CD4-positive, alpha-beta T cell (primary cell): ENCODE data around the gene KRTAP10-11. TPM values are rescaled to one million over a fixed set of nuclear protein-coding genes. Genes with fewer than 3 reads are reported as not detected.

Experiments
- ATAC-seq: fragments of 200-7000 bp; cut with Tn5 transposase; one replicate; pipeline ENCODE4 v1.10.0; 2022; ENCODE audit warnings: mild to moderate bottlenecking; ENCODE audit not compliant: poor library complexity
- CTCF ChIA-PET: fragments of 350-600 bp; sonication (Branson Sonifier 250); formaldehyde crosslinking; loops from one replicate; lab custom pipeline; 2021; ENCODE audit warnings: antibody characterized with exemption, inconsistent platforms; lab: Charles Lee
- POLR2A ChIA-PET: fragments of 350-600 bp; sonication (Branson Sonifier 250); formaldehyde crosslinking; loops from one replicate; lab custom pipeline; 2021; ENCODE audit warnings: antibody characterized with exemption, inconsistent platforms; lab: Charles Lee
- DNase-seq, 14 experiments: peaks; one replicate each; pipeline ENCODE4 v3.0.0-alpha.2; 2013 to 2020; ENCODE audit warnings: mixed read lengths in 2 of 14
- H3K27ac ChIP-seq, 2 donors: one replicate each; pipeline versions ENCODE4 v1.5.1 to v1.7.0; 2013; ENCODE audit warnings: low read length in 2 of 2, low read depth in 1 of 2, mild to moderate bottlenecking in 1 of 2
- H3K27me3 ChIP-seq, 2 experiments: 1 replicate in 1 of 2; 2 replicates in 1 of 2; pipeline versions ENCODE4 v1.6.1 to v1.7.0; 2013; ENCODE audit warnings: low read length in 2 of 2, control low read depth in 1 of 2, mild to moderate bottlenecking in 1 of 2, moderate library complexity in 1 of 2; ENCODE audit not compliant: insufficient read depth in 2 of 2, control insufficient read depth in 1 of 2
- H3K36me3 ChIP-seq: one replicate; pipeline ENCODE4 v1.6.1; 2013; ENCODE audit warnings: low read length, control low read depth; ENCODE audit not compliant: insufficient read depth
- H3K4me1 ChIP-seq: one replicate; pipeline ENCODE4 v1.6.1; 2013; ENCODE audit warnings: low read length, control low read depth; ENCODE audit not compliant: insufficient read depth
- H3K4me3 ChIP-seq: one replicate; pipeline ENCODE4 v1.5.1; 2013; ENCODE audit warnings: mild to moderate bottlenecking, low read length, moderate library complexity
- H3K9me3 ChIP-seq, 2 experiments: 1 replicate in 1 of 2; 2 replicates in 1 of 2; pipeline versions ENCODE4 v1.6.1 to v1.7.0; 2013; ENCODE audit warnings: low read length in 2 of 2, mild to moderate bottlenecking in 2 of 2, control low read depth in 1 of 2, moderate library complexity in 1 of 2; ENCODE audit not compliant: control insufficient read depth in 1 of 2, insufficient read depth in 1 of 2
- H3K27ac Mint-ChIP-seq: one replicate; pipeline ENCODE4 v1.8.0; 2020; ENCODE audit warnings: mixed read lengths
- H3K27me3 Mint-ChIP-seq: one replicate; pipeline ENCODE4 v1.8.0; 2021; ENCODE audit warnings: mixed read lengths
- H3K36me3 Mint-ChIP-seq: one replicate; pipeline ENCODE4 v1.8.0; 2021; ENCODE audit warnings: low read depth, mixed read lengths
- H3K4me1 Mint-ChIP-seq: one replicate; pipeline ENCODE4 v1.8.0; 2021; ENCODE audit warnings: low read depth, mixed read lengths
- H3K4me3 Mint-ChIP-seq: one replicate; pipeline ENCODE4 v1.8.0; 2020; ENCODE audit warnings: mild to moderate bottlenecking, mixed read lengths
- H3K9me3 Mint-ChIP-seq: one replicate; pipeline ENCODE4 v1.8.0; 2020; ENCODE audit warnings: mixed read lengths
- intact Hi-C, 2 experiments: fragments of 100-400 bp; cut with DNase I in 1 of 2; cut with micrococcal nuclease in 1 of 2; formaldehyde crosslinking; loops; one replicate each; pipeline versions ENCODE4 v1.15.1 to v1.9.0; 2023 to 2025; cut with DNase I, micrococcal nuclease
- total RNA-seq, 174 experiments: library from RNA in 2 of 174; stranded (reverse) in 2 of 174; gene quantifications; one replicate each; pipeline ENCODE4 v1.2.3 and lab custom pipeline; 2021 to 2026
- TF ChIP-seq, protein P1 (sequence below): fragments of 200-600 bp; IDR thresholded peaks from one replicate; pipeline ENCODE4 v1.8.0; 2022; ENCODE audit warnings: antibody characterized with exemption, mild to moderate bottlenecking

The KRTAP10-11 gene
- total RNA-seq, 2 experiments from 2014 or later, result not detected

- ATAC-seq, result no peak
- no peak overlapping the region for H3K4me3 ChIP-seq
- no peaks in the 10 kb centered on the region for H3K4me1 ChIP-seq
- TF ChIP-seq, protein P1, sequence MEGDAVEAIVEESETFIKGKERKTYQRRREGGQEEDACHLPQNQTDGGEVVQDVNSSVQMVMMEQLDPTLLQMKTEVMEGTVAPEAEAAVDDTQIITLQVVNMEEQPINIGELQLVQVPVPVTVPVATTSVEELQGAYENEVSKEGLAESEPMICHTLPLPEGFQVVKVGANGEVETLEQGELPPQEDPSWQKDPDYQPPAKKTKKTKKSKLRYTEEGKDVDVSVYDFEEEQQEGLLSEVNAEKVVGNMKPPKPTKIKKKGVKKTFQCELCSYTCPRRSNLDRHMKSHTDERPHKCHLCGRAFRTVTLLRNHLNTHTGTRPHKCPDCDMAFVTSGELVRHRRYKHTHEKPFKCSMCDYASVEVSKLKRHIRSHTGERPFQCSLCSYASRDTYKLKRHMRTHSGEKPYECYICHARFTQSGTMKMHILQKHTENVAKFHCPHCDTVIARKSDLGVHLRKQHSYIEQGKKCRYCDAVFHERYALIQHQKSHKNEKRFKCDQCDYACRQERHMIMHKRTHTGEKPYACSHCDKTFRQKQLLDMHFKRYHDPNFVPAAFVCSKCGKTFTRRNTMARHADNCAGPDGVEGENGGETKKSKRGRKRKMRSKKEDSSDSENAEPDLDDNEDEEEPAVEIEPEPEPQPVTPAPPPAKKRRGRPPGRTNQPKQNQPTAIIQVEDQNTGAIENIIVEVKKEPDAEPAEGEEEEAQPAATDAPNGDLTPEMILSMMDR, result no peak
- peaks cover 0 to 2% of the 10 kb centered on the region in 2 experiments for H3K27me3 ChIP-seq
- peaks cover 21% of the 10 kb centered on the region in 2 experiments for H3K9me3 ChIP-seq
- no peak for DNase-seq
- intact Hi-C loops, result no loop called here
- no peak overlapping the region for H3K27ac ChIP-seq
- peaks cover 10% of the 10 kb centered on the region for H3K9me3 Mint-ChIP-seq
- CTCF ChIA-PET, result no interaction called here
- no peaks in the 10 kb centered on the region for H3K4me1 Mint-ChIP-seq
- H3K27ac Mint-ChIP-seq, result no peak overlapping the region
- no peaks in the 10 kb centered on the region for H3K36me3 ChIP-seq
- H3K36me3 Mint-ChIP-seq, result peaks cover 5% of the 10 kb centered on the region
- no peak overlapping the region for H3K4me3 Mint-ChIP-seq
- POLR2A ChIA-PET, result no interaction called here
- H3K27me3 Mint-ChIP-seq, result no peaks in the 10 kb centered on the region
Measured at GRCh38 chr21:44640761-44641160, 5.5 kb upstream of the KRTAP10-11 start.

DNA sequence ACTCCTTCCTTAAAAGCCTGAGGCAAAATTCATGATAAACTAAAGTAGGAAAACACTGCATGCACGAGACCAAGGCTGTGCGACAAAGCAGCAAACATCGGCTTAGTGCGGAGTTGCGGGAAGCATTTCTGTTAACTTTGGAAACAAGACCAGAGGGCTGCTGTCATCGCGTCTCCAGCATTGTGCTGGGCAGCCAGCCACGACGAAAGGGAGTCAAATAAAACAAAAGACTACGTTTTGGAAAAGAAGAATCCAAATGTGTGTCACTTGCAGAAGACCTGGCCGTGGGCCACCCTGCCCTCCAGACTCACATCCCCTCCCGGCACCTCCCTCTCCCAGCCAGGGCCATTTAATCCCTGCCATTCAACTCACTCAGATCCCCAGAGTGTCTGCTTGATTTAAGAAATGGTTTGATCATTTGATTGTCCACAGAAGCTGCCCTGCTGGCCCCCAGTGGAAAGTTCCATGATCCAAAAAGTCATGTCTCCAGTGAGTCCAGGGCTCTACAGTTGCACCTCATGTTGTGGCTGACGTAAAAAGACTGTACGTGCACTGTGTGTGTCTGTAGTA lies 2.4 kb upstream of the KRTAP10-11 start:
- H3K4me3 ChIP-seq, result no peak overlapping the region
- peaks cover 21 to 22% of the 10 kb centered on the region in 2 experiments for H3K9me3 ChIP-seq
- TF ChIP-seq, protein P1, result no peak
- intact Hi-C loops, result no loop called here
- POLR2A ChIA-PET, result no interaction called here
- Mint-ChIP-seq H3K27me3 (no peaks in the 10 kb centered on the region), H3K4me3 (no peak overlapping the region), H3K36me3 (peaks cover 5% of the 10 kb centered on the region), H3K4me1 (no peaks in the 10 kb centered on the region), H3K27ac (no peak overlapping the region), H3K9me3 (peaks cover 10% of the 10 kb centered on the region)
- CTCF ChIA-PET, result no interaction called here
- H3K27me3 ChIP-seq, result peaks cover 0 to 2% of the 10 kb centered on the region in 2 experiments
- H3K36me3 ChIP-seq, result no peaks in the 10 kb centered on the region
- no peaks in the 10 kb centered on the region for H3K4me1 ChIP-seq
- DNase-seq, result no peak
- no peak overlapping the region for H3K27ac ChIP-seq
- ATAC-seq, result no peak

- Histone ChIP-seq H3K4me1 (no peaks in the 10 kb centered on the region), H3K27ac (no peak overlapping the region), H3K4me3 (no peak overlapping the region), H3K27me3 (no peaks in the 10 kb centered on the region), H3K36me3 (no peaks in the 10 kb centered on the region), H3K9me3 (peaks cover 18 to 21% of the 10 kb centered on the region in 2 experiments)
- DNase-seq (no peak), ATAC-seq (no peak)
- H3K27ac Mint-ChIP-seq, result no peak overlapping the region
- peaks cover 10% of the 10 kb centered on the region for H3K9me3 Mint-ChIP-seq
- intact Hi-C loops, result no loop called here
- TF ChIP-seq, protein P1, result no peak
- H3K27me3 Mint-ChIP-seq, result no peaks in the 10 kb centered on the region
- ChIA-PET POLR2A (interaction anchor here (1.2 kb wide), 1 partner anchor 13 kb away, joined by 4 read pairs; the partner anchor contains the start of gene KRTAP12-3), CTCF (no interaction called here)
- peaks cover 5% of the 10 kb centered on the region for H3K36me3 Mint-ChIP-seq
- no peak overlapping the region for H3K4me3 Mint-ChIP-seq
- no peaks in the 10 kb centered on the region for H3K4me1 Mint-ChIP-seq
Measured at GRCh38 chr21:44644878-44645277, 1.3 kb upstream of the KRTAP10-11 start.
